ENCODE results near the gene WWP2.

DNA sequence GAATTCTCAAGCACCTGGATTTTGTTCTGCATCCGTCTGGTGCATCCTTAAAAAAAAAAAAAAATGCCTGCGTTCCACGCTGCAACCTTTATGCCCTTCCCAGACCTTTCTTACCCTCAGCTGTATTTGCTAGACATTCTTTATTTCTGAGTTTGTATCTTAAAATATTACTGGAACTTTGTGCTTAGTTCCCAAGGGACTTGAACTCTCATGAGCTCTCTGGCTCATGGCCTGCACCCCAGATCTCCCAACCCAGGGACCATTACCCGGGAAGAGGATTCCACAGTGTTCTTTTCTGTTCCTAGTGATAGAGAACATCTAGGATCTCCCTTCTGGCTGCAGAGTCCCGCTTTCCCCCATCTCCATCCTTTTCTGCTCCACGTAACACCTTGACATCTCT lies 160.1 kb downstream of the WWP2 start:
- TF ChIP-seq, protein P1, sequence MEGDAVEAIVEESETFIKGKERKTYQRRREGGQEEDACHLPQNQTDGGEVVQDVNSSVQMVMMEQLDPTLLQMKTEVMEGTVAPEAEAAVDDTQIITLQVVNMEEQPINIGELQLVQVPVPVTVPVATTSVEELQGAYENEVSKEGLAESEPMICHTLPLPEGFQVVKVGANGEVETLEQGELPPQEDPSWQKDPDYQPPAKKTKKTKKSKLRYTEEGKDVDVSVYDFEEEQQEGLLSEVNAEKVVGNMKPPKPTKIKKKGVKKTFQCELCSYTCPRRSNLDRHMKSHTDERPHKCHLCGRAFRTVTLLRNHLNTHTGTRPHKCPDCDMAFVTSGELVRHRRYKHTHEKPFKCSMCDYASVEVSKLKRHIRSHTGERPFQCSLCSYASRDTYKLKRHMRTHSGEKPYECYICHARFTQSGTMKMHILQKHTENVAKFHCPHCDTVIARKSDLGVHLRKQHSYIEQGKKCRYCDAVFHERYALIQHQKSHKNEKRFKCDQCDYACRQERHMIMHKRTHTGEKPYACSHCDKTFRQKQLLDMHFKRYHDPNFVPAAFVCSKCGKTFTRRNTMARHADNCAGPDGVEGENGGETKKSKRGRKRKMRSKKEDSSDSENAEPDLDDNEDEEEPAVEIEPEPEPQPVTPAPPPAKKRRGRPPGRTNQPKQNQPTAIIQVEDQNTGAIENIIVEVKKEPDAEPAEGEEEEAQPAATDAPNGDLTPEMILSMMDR (IDR thresholded peaks at IDR 0.05) = no peak
- TF ChIP-seq POLR2AphosphoS5 (IDR thresholded peaks at IDR 0.05; ENCODE audit: low read depth, low read length) = no peak
- TF ChIP-seq SIN3A (IDR thresholded peaks at IDR 0.05; ENCODE audit: borderline replicate concordance, insufficient read depth, low read depth, low read length) = no peak
- TF ChIP-seq, protein P2, sequence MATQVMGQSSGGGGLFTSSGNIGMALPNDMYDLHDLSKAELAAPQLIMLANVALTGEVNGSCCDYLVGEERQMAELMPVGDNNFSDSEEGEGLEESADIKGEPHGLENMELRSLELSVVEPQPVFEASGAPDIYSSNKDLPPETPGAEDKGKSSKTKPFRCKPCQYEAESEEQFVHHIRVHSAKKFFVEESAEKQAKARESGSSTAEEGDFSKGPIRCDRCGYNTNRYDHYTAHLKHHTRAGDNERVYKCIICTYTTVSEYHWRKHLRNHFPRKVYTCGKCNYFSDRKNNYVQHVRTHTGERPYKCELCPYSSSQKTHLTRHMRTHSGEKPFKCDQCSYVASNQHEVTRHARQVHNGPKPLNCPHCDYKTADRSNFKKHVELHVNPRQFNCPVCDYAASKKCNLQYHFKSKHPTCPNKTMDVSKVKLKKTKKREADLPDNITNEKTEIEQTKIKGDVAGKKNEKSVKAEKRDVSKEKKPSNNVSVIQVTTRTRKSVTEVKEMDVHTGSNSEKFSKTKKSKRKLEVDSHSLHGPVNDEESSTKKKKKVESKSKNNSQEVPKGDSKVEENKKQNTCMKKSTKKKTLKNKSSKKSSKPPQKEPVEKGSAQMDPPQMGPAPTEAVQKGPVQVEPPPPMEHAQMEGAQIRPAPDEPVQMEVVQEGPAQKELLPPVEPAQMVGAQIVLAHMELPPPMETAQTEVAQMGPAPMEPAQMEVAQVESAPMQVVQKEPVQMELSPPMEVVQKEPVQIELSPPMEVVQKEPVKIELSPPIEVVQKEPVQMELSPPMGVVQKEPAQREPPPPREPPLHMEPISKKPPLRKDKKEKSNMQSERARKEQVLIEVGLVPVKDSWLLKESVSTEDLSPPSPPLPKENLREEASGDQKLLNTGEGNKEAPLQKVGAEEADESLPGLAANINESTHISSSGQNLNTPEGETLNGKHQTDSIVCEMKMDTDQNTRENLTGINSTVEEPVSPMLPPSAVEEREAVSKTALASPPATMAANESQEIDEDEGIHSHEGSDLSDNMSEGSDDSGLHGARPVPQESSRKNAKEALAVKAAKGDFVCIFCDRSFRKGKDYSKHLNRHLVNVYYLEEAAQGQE (IDR thresholded peaks at IDR 0.05; ENCODE audit: insufficient read depth in 1 of 2, low read depth in 2 of 2, low read length in 1 of 2) = no peak
